Hepatic stellate cell (primary cell): ENCODE measurements around the gene YJEFN3.

ENCODE experiments used
- DNase-seq: peaks from one replicate; pipeline ENCODE4 v3.0.0; 2011; ENCODE audit warnings: low spot score

The YJEFN3 gene

DNA sequence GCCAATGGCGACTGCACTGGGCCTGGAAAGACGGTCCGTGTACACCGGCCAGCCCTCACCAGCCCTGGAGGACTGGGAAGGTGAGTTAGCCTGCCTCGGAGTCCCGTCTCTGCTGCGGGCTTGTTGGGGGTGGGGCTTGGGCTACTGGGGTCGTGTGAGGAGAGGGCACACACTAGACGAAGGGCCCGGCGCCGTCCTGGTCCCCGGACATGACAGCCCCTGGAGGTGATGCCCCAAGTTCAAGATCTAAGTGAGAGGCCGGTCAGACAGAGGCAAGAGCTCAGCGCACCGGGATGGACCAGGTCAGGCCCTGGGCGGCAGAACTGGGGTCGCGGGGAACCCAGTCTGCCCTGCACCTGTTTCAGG is 11.0 kb downstream of the YJEFN3 start:
- no peak for DNase-seq

DNA sequence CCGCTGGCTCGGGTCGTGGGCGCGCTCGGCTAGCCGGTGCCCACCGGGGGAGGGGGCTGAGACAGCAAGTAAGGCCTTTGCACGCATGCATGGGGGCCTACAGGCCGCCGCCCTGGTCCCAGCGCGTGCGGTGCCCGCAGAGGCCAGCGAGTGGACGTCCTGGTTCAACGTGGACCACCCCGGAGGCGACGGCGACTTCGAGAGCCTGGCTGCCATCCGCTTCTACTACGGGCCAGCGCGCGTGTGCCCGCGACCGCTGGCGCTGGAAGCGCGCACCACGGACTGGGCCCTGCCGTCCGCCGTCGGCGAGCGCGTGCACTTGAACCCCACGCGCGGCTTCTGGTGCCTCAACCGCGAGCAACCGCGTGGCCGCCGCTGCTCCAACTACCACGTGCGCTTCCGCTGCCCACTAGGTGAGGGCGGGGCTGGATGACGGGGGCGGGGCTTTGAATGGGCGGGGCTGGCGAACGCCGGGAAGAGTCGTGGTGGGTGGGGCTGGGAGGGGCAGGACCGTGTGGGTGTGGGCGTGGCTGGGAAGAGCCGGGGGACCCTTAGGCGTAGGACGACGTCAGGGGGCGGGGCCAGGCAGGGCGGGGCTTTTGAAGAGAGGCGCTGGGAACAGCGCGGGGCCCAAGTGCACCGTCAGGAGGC is 11.5 kb downstream of the YJEFN3 start:
- DNase-seq, result no peak

DNA sequence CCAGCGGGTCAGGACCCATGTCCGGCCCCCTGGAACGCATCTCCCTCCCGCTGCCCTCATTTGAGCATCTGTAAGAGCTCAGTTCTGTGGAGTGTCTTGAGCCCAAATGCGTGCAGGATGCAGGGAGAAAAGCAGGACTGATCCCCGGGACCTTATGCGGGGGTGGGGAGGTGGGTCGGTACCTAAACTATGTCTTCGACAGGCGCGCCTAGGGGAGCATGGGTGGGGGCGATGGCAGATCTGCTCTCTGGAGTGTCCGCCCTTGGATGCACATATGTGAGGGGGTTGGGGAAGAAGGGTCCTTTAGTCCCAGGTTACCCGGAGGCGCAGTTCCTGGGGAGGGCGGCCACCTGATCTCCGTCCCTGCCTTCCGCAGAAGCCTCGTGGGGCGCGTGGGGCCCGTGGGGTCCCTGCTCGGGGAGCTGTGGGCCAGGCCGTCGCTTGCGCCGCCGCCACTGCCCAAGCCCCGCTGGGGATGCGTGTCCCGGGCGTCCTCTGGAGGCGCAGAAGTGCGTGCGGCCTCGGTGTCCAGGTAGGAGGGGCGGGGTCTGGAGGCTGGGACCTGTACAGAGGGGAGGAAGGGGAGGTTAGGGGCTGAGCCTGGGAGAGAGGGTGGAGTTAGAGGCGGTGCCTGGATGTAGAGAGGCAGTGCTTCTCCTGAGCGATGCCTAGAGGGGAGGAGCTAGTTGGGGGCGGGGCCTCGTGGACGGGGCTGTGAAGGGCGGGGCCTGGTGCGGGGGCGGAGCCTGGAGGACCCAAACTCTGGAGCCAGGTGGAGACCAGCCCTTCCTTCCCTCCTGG is 12.2 kb downstream of the YJEFN3 start:
- no peak for DNase-seq

DNA sequence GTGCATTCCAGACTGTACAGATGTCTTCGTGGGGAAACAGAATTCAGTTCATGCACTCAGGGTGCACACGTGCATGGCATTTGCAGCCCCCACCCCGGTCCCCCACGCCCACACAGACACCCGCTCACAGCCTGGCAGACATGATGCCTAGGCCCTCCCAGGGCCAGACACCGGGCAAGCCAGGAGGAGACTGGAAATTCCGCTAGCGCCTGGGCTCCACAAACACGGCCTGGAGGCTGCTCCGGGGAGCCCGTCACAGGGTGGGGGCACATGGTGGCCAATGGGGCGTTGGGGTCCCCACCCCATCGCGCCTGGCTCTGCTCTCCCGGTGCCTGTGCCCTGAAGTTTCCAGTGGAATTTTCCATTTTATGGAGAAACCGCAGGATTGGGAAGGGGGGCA is 12.9 kb downstream of the YJEFN3 start:
- no peak for DNase-seq

DNA sequence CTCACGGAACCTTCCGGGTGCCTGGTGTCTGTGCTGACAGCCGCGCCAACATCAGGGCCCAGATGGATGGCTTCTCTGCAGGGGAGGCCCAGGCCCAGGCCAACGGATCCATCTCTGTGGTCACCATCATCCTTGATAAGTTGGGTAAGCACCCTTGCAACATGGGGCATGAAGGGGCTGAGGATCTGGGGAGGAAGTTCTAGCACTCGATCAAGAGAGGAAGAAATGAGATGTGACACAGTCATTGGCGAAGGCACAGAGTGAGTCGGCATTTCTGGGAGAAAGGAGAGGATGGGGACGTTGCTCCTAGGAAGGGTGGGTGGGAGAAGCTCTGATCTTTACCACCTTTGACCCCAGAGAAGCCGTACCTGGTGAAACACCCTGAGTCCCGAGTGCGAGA is 13.8 kb downstream of the YJEFN3 start:
- DNase-seq, result no peak

DNA sequence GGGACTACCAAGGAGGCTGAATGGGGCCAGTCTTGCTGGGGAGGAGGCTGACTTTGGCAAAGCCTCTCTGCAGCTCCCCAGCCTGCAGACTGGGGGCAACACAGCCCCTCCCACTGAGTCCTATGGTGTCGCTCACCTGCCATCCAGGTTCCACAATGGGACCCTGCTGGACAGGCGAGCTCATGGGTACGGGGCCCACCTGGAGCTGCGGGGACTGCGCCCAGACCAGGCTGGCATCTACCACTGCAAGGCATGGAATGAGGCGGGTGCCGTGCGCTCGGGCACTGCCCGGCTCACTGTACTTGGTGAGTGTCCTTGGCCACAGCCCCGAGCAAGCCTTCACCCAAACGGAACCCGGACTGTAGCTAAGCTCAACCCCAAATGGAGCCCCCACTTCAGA is 14.4 kb downstream of the YJEFN3 start:
- DNase-seq, result no peak

DNA sequence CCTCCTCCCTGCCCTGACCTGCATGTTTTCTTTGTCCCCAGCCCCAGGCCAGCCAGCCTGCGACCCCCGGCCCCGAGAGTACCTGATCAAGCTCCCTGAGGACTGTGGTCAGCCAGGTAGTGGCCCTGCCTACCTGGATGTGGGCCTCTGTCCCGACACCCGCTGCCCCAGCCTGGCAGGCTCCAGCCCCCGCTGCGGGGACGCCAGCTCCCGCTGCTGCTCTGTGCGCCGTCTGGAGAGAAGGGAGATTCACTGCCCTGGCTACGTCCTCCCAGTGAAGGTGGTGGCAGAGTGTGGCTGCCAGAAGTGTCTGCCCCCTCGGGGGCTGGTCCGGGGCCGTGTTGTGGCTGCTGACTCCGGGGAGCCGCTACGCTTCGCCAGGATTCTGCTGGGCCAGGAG is 14.9 kb downstream of the YJEFN3 start:
- DNase-seq, result no peak

DNA sequence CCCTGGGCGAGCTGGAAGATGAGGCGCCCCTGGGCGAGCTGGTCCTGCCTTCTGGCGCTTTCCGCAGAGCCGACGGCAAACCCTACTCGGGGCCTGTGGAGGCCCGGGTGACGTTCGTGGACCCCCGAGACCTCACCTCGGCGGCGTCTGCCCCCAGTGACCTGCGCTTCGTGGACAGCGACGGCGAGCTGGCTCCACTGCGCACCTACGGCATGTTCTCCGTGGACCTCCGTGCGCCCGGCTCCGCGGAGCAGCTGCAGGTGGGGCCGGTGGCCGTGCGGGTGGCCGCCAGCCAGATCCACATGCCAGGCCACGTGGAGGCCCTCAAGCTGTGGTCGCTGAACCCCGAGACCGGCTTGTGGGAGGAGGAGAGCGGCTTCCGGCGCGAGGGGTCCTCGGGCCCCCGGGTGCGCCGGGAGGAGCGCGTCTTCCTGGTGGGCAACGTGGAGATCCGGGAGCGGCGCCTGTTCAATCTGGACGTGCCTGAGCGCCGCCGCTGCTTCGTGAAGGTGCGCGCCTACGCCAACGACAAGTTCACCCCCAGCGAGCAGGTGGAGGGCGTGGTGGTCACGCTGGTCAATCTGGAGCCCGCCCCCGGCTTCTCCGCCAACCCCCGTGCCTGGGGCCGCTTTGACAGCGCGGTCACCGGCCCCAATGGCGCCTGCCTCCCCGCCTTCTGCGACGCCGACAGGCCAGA is 15.7 kb downstream of the YJEFN3 start:
- DNase-seq, result no peak

DNA sequence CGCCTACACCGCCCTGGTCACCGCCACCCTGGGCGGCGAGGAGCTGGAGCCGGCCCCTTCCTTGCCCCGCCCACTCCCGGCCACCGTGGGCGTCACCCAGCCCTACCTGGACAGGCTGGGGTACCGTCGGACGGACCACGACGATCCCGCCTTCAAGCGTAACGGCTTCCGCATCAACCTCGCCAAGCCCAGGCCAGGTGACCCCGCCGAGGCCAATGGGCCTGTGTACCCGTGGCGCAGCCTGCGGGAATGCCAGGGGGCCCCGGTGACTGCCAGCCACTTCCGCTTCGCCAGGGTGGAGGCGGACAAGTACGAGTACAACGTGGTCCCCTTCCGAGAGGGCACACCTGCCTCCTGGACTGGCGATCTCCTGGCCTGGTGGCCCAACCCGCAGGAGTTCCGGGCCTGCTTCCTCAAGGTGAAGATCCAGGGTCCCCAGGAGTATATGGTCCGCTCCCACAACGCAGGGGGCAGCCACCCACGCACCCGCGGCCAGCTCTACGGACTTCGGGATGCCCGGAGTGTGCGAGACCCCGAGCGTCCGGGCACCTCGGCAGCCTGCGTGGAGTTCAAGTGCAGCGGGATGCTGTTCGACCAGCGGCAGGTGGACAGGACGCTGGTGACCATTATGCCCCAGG is 16.4 kb downstream of the YJEFN3 start:
- no peak for DNase-seq

DNA sequence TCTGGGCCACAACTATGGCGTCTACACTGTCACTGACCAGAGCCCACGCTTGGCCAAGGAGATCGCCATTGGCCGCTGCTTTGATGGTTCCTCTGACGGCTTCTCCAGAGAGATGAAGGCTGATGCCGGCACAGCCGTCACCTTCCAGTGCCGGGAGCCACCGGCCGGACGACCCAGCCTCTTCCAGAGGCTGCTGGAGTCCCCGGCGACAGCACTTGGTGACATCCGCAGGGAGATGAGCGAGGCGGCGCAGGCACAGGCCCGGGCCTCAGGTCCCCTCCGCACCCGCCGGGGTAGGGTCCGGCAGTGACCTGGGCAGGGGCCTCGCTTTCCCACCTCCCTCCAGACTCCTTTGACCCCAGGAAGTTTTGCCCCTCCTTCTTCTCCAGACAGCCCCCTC is 17.0 kb downstream of the YJEFN3 start:
- no peak for DNase-seq

DNA sequence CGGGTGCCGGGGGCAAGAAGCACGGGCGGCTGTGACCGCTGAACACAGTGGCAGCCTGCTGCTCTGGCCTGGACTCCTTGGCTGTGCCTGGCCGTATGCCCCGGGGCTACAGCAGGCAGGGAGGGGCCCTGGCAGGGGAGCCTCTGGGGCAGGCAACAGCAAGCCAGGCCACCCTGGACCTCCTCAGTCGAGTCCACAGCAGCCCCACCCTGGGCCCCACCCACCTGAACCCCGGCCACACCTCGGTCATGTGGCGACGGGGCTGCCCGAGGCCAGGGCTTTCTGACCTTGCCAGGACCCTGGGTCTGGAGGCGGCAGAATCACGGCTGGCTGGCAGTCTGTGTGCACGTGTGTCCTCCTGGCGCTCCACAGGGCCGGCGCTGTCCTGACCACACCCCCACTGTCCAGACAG is 18.0 kb downstream of the YJEFN3 start:
- no peak for DNase-seq

DNA sequence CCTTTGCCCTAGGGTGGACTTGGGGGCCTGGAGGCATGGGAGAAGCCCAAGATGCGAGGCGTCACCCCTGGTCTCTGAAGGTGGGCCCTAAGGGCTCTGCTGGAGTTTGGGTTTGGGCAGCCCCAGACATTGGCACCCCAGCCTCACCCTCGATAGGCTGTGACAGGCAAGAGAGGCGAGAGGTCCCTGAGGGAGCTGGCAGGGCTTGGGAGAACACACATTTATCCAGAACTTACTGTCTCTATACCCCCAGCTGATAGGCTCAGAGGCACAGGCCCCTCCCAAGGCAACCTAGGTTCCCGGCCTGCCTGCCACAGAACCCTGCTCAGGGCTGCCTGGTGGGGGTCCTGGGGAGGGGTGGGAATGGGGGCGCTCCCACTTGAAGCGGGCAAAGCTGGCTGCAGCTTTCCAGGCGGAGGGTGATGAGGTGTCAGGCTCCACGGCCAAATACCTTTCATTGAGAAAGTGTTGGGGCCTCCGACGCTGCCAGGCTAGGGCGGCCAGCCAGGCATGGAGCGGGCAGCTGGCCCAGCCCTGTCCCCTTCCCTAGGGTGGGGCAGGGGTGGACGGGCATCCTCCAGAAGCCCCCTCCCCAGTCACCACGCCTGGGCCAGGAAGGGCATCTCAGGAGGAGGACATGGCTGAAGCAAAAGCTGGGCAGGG is 19.1 kb downstream of the YJEFN3 start:
- DNase-seq, result no peak

DNA sequence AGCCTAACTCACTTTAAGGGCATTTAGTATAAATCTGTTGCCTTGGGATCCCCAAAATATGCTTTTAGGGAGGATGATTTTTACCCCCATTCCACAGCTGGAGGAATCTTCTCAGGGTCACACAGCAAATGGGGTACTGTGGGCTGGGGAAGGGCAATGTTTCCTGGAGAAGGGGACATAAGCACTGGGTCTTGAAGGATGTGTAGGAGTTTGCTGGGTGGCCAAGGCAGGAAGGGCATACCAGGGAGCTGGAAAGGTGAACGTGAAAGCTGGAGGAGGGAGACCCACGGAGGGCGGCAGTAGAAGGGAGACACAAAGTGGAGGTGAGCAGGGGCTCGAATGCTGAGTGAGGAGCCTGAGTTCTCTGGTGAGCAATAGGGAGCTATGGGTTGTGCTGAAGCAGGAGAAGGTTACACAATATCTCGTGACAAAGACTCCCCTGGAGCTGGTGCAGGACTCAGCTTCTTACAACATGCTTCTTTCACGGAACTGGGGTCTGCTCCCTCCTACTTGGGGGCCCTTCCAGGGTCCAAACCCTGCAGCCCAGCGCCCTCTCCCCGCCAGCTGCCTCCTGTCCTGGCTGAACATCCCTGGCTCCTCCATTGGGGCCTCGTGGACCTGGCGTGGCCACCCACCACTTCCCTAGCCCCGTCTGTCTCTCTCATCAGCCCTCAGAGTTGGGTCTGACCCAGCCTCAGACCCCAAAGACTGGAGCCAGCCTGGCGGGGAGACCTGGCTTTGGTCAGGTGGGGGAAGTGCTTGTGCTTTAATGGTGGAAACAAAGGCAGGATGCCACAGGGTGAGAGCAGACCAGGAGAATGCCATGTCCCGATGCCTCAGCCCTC is 20.4 kb downstream of the YJEFN3 start:
- DNase-seq, result no peak

DNA sequence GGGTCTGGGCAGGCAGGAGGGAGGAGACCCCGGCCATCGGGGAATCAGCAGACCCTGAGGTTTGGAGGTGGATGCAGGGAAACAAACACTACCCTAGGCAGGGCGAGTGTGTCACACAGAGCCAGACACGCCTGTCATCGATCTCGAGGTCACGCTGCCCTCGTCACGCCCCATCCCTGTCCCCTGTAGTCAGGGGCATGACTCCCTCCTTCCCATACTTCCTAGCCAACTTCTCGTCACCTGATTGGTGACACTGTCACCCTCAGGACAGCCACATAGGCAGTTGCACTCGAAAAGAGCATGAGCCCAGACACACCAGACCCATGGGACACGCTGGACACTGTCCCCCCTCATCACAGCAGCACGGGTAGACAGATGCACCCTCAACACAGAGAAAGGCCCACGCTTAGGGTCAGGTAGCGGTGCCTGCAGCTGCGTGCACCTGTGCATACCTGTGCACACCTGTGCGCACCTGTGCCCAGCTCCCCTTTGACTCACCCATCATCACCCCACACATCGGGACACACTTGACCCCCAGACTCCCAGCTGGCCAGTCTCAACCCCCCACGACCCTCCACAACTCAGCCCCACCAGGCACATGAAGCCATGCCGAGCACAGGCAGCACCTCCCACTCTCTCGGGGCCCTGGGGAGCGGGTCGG is 21.2 kb downstream of the YJEFN3 start:
- no peak for DNase-seq

DNA sequence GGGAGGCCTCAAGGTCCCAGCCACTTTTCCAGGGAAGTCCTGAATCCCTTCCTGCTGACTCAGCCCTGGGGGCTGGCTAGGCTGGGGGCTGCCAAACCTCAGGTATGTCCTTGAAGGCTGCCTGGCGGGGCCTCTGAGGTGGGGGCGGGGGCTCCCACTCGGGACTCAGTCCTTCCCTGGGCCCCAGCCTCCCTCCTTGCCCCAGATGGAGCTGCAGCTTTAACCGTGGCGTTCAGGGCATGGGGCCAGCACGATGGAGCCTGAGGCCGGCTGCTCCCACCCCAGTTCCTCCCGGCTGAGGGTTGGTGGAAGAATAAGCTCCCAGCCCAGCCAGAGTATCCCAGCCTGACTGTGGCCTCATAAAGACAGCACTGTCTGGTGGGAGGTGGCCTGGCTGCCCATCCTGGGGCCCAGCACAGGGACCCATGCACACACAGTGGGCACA is 21.8 kb downstream of the YJEFN3 start:
- no peak for DNase-seq

DNA sequence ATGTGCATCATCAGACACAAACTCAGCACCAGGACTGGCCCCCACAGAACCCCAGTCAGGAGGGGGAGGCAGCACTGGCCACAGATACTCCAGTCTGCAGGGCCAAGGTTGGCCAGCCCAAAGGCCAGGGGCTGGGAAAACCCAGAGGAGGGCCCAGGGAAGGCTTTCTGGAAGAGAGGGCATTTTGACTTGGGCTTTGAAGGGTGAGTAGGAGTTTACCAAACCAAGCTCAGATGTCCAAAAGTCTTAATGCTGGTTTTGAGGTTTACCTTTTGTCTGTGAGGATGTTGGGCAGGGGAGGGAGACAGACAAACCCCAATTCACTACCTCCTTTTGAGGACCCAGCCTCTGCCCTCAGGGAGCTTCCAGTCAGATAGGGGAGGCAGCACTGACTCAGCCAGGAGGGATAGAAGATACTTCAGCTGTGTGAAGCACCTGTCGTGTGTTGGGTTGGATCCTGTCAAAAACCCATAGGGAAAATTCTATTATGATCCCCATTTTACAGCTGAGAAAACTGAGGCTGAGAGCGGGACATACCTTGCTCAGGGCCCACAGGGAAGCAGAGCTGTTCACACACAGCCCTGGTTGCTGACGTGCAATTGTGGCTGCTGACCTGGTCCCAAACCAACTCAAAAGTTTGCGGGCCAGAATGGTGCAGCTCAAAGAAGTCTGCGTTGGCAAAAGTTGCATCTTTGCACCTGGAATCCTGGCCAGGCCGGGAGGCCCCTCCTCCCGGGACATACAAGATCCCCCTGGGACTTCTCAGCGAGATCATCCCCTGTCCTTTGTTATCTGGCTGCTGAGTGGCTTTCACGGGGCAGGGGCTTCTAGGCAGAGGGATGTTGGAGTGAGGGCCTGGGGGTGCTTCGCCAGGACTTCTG is 22.5 kb downstream of the YJEFN3 start:
- no peak for DNase-seq

DNA sequence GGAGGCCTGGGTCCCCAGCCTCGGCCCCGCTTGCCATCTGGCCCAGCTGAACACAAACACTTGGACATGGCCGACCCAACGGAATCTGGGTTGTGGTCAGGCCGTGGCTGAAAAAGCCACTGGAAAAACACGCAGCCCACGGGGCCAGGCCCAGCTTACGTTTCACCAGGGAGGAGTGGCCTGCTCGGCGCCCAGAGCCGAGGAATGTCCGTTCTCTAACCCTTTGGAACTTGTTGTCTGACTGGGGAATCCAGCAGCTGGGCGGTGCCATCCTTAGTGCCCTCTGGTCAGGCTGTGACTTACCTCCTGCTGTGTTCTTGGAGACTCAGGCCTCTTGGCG is 23.1 kb downstream of the YJEFN3 start:
- no peak for DNase-seq

DNA sequence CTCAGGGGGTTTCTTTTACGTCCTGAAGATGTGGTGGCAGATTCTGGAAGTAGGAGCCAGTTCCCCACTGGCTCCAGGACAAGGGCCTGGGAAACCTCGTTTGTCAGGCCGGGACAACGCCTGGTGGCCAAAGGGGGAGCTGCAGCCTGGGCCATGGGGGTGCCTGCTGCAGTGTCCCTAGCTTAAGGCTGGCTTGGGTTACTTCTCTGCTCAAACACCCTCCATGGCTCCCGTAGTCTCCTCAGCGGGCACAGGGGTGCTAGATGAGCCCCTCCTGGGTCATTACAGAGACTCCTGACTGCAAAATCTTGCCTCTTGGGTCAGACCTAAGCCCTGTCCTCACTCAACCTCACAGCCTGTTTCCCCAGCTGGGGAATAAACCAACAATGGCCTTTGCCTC is 24.1 kb downstream of the YJEFN3 start:
- DNase-seq, result peak; percentile 97

DNA sequence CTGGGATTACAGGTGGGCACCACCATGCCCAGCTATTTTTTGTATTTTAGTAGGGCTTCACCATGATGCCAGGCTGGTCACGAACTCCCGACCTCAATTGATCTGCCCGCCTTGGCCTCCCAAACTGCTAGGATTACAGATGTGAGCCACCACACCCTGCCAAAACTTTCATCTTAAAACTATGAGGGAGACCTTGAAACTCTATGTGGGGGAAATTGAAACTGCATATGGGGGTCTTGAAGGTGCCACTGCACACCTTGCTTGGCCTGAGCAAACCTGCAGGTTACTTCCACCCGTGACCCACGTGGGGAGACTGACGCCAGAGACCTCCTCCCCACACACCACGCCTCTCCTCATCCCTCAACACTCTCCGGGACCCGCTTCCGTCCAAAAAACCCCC is 25.0 kb downstream of the YJEFN3 start:
- no peak for DNase-seq
